ENCODE data around the gene C16orf96. TPM values are rescaled to one million over a fixed set of nuclear protein-coding genes. Genes with fewer than 3 reads are reported as not detected.
A peak's percentile ranks its signal among the peaks of the same experiment; 100 is the strongest.

Gene C16orf96
- total RNA-seq, 1 donor from 2014 or later: 0.41 TPM

GRCh38 chr16:4524571-4524970 is 31.6 kb upstream of the C16orf96 start:
- DNase-seq (ENCODE audit: low spot score in 2 of 2) (no peak), FAIRE-seq (no peak)

- no peak for DNase-seq (ENCODE audit: low spot score in 2 of 2)
- no peak for FAIRE-seq
Measured at GRCh38 chr16:4525069-4525468, 31.1 kb upstream of the C16orf96 start.

GRCh38 chr16:4525634-4526277 is 30.4 kb upstream of the C16orf96 start:
- DNase-seq (ENCODE audit: low spot score in 2 of 2) (no peak), FAIRE-seq (no peak)

GRCh38 chr16:4529085-4530060 is 26.8 kb upstream of the C16orf96 start:
- no peak for DNase-seq (ENCODE audit: low spot score in 2 of 2)
- no peak for FAIRE-seq

- DNase-seq (ENCODE audit: low spot score in 2 of 2): no peak
- FAIRE-seq: no peak
Measured at GRCh38 chr16:4531811-4532210, 24.3 kb upstream of the C16orf96 start.

- FAIRE-seq (no peak), DNase-seq (ENCODE audit: low spot score in 2 of 2) (no peak)
Measured at GRCh38 chr16:4532238-4532637, 23.9 kb upstream of the C16orf96 start.

GRCh38 chr16:4533490-4533889 is 22.6 kb upstream of the C16orf96 start:
- peak in 1 of 2 donors; percentile 14 for DNase-seq (ENCODE audit: low spot score in 2 of 2)

GRCh38 chr16:4534151-4534790 is 21.9 kb upstream of the C16orf96 start:
- DNase-seq (ENCODE audit: low spot score in 2 of 2): peak in 1 of 2 donors; percentile 26
- FAIRE-seq: no peak

More at GRCh38 chr16:4533490-4533889, 22.6 kb upstream of the C16orf96 start:
- no peak for FAIRE-seq

GRCh38 chr16:4535627-4536108 is 20.5 kb upstream of the C16orf96 start:
- DNase-seq (ENCODE audit: low spot score in 2 of 2) (peak in 1 of 2 donors; percentile 8), FAIRE-seq (no peak)

GRCh38 chr16:4536391-4537106 is 19.6 kb upstream of the C16orf96 start:
- DNase-seq (ENCODE audit: low spot score in 2 of 2) (no peak), FAIRE-seq (no peak)

- no peak for FAIRE-seq
- peak in 1 of 2 donors; percentile 54 for DNase-seq (ENCODE audit: low spot score in 2 of 2)
Measured at GRCh38 chr16:4537376-4538343, 18.5 kb upstream of the C16orf96 start.

- DNase-seq (ENCODE audit: low spot score in 2 of 2) (peak; percentile 94 to 96), FAIRE-seq (no peak)
Measured at GRCh38 chr16:4538350-4539235, 17.5 kb upstream of the C16orf96 start, which contains the start of gene CDIP1. Gene CDIP1 (minus strand): TSS chr16:4538773. CDS start chr16:4514130, 24,643 bp downstream.

- DNase-seq (ENCODE audit: low spot score in 2 of 2) (no peak), FAIRE-seq (no peak)
Measured at GRCh38 chr16:4539716-4540284, 16.3 kb upstream of the C16orf96 start.

- no peak for FAIRE-seq
- no peak for DNase-seq (ENCODE audit: low spot score in 2 of 2)
Measured at GRCh38 chr16:4544473-4544872, 11.7 kb upstream of the C16orf96 start.

- DNase-seq (ENCODE audit: low spot score in 2 of 2) (no peak), FAIRE-seq (no peak)
Measured at GRCh38 chr16:4548124-4548523, 8.0 kb upstream of the C16orf96 start.

- no peak for DNase-seq (ENCODE audit: low spot score in 2 of 2)
- no peak for FAIRE-seq
Measured at GRCh38 chr16:4550591-4550990, 5.5 kb upstream of the C16orf96 start.

GRCh38 chr16:4552541-4552940 is 3.6 kb upstream of the C16orf96 start:
- no peak for FAIRE-seq
- DNase-seq (ENCODE audit: low spot score in 2 of 2): no peak

- no peak for DNase-seq (ENCODE audit: low spot score in 2 of 2)
- FAIRE-seq: no peak
Measured at GRCh38 chr16:4556580-4556979, 440 bp downstream of the C16orf96 start.

Data from frontal cortex (tissue), 4 donors.